Measurements from ENCODE around the gene TRIO.

DNA sequence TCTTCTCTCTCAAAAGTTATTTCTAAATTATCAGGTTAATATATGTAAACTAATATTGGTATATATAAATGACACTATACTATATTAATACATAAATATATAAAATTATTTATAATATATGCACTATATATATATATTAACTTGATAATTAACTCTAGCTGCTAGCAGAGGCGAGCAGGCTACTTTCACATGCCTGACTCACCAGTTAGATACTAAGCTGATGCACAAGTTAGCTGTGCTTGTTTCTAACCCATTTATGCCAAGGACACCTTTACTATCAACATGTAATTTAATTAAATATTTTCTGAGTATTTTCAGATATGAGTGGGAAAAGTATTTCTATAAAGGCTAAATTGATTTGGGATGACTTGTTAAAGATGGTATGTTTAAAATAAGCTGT is 70.1 kb downstream of the TRIO start:
- TF ChIP-seq CTCF (IDR thresholded peaks at IDR 0.05; ENCODE audit: low read depth, low read length, poor library complexity, severe bottlenecking), result no peak
- no peak for TF ChIP-seq EZH2phosphoT487 (IDR thresholded peaks at IDR 0.05; ENCODE audit: borderline replicate concordance, low read length)
